HG02973 (cell line): ENCODE data around the gene ARHGAP27.

ENCODE experiments used
- ATAC-seq: cut with Tn5 transposase; IDR thresholded peaks from one replicate; pipeline ENCODE4 v1.9.1; 2021; ENCODE audit warnings: moderate library complexity; ENCODE audit not compliant: unreplicated experiment

ARHGAP27 gene

GRCh38 chr17:45386178-45386577 lies 46.5 kb downstream of the ARHGAP27 start:
- ATAC-seq, result no peak

- no peak for ATAC-seq
Measured at GRCh38 chr17:45385331-45385997, 47.2 kb downstream of the ARHGAP27 start.

GRCh38 chr17:45384789-45385262 lies 47.8 kb downstream of the ARHGAP27 start:
- no peak for ATAC-seq

GRCh38 chr17:45384047-45384788 lies 48.5 kb downstream of the ARHGAP27 start:
- no peak for ATAC-seq

- ATAC-seq, result no peak
Measured at GRCh38 chr17:45383003-45383402, 49.7 kb downstream of the ARHGAP27 start.

GRCh38 chr17:45382226-45382625 lies 50.4 kb downstream of the ARHGAP27 start:
- ATAC-seq, result no peak

GRCh38 chr17:45380991-45381390 lies 51.7 kb downstream of the ARHGAP27 start:
- ATAC-seq, result no peak

GRCh38 chr17:45380046-45380765 lies 52.5 kb downstream of the ARHGAP27 start:
- no peak for ATAC-seq

- no peak for ATAC-seq
Measured at GRCh38 chr17:45377401-45377800, 55.3 kb downstream of the ARHGAP27 start.

GRCh38 chr17:45376171-45377005 lies 56.3 kb downstream of the ARHGAP27 start:
- ATAC-seq, result no peak

- ATAC-seq, result no peak
Measured at GRCh38 chr17:45374501-45374900, 58.2 kb downstream of the ARHGAP27 start.

- ATAC-seq, result no peak
Measured at GRCh38 chr17:45372325-45372869, 60.3 kb downstream of the ARHGAP27 start.

GRCh38 chr17:45371414-45372324 lies 61.0 kb downstream of the ARHGAP27 start:
- ATAC-seq, result no peak

- no peak for ATAC-seq
Measured at GRCh38 chr17:45370949-45371413, 61.7 kb downstream of the ARHGAP27 start.

GRCh38 chr17:45369421-45369820 lies 63.2 kb downstream of the ARHGAP27 start:
- ATAC-seq, result no peak

- no peak for ATAC-seq
Measured at GRCh38 chr17:45368651-45369050, 64.0 kb downstream of the ARHGAP27 start.

- no peak for ATAC-seq
Measured at GRCh38 chr17:45367216-45367615, 65.5 kb downstream of the ARHGAP27 start.

GRCh38 chr17:45366691-45367090 lies 66.0 kb downstream of the ARHGAP27 start:
- no peak for ATAC-seq

GRCh38 chr17:45366049-45366448 lies 66.6 kb downstream of the ARHGAP27 start:
- ATAC-seq, result no peak
